Astrocyte (in vitro differentiated cells and primary cell): Measurements from ENCODE around the gene MRPL28. TPM values are rescaled to one million over a fixed set of nuclear protein-coding genes. Genes with fewer than 3 reads are reported as not detected.

ENCODE experiments used
- DNase-seq: peaks from one replicate; pipeline ENCODE4 v3.0.0-alpha.2; 2010; ENCODE audit warnings: low read depth
- FAIRE-seq: peaks from 2 replicates; lab custom pipeline; 2011; peaks lifted over from hg19 to GRCh38; lab: Jason Lieb, UNC
- H2AFZ ChIP-seq: 2 replicates; pipeline ENCODE4 v1.6.0; 2012; ENCODE audit warnings: low read depth, low read length, inconsistent platforms
- H3K27ac ChIP-seq: 2 replicates; pipeline ENCODE4 v1.5.1; 2011; ENCODE audit warnings: low read depth, low read length, inconsistent platforms
- H3K27me3 ChIP-seq: 2 replicates; pipeline ENCODE4 v1.6.0; 2011; ENCODE audit warnings: low read length, inconsistent platforms; ENCODE audit not compliant: insufficient read depth
- H3K36me3 ChIP-seq: 2 replicates; pipeline ENCODE4 v1.5.1; 2011; ENCODE audit warnings: low read length, inconsistent platforms; ENCODE audit not compliant: insufficient read depth
- H3K4me1 ChIP-seq: 2 replicates; pipeline ENCODE4 v1.5.1; 2011; ENCODE audit warnings: low read length, inconsistent platforms; ENCODE audit not compliant: insufficient read depth
- H3K4me2 ChIP-seq: 2 replicates; pipeline ENCODE4 v1.6.0; 2012; ENCODE audit warnings: low read length, inconsistent platforms
- H3K4me3 ChIP-seq: 2 replicates; pipeline ENCODE4 v1.5.1; 2011; ENCODE audit warnings: low read depth, mild to moderate bottlenecking, low read length, inconsistent platforms; ENCODE audit not compliant: insufficient read depth
- H3K79me2 ChIP-seq: 2 replicates; pipeline ENCODE4 v1.6.0; 2012; ENCODE audit warnings: mild to moderate bottlenecking, low read length, inconsistent platforms; ENCODE audit not compliant: insufficient read depth
- H3K9ac ChIP-seq: 2 replicates; pipeline ENCODE4 v1.6.0; 2012; ENCODE audit warnings: mild to moderate bottlenecking, low read length, inconsistent platforms
- H3K9me3 ChIP-seq: 2 replicates; pipeline ENCODE4 v1.5.1; 2012; ENCODE audit warnings: low read depth, mild to moderate bottlenecking, low read length, inconsistent platforms; ENCODE audit not compliant: insufficient read depth
- H4K20me1 ChIP-seq: 2 replicates; pipeline ENCODE4 v1.6.0; 2012; ENCODE audit warnings: low read length, inconsistent platforms; ENCODE audit not compliant: insufficient read depth
- H3K27ac Mint-ChIP-seq: one replicate; pipeline ENCODE4 v1.8.0; 2021; ENCODE audit warnings: mild to moderate bottlenecking, mixed read lengths; ENCODE audit not compliant: unreplicated experiment
- H3K27me3 Mint-ChIP-seq: one replicate; pipeline ENCODE4 v1.8.0; 2021; ENCODE audit warnings: low read depth, mixed read lengths; ENCODE audit not compliant: unreplicated experiment
- H3K36me3 Mint-ChIP-seq: one replicate; pipeline ENCODE4 v1.8.0; 2021; ENCODE audit warnings: low read depth, mixed read lengths; ENCODE audit not compliant: unreplicated experiment
- H3K4me1 Mint-ChIP-seq: one replicate; pipeline ENCODE4 v1.8.0; 2021; ENCODE audit warnings: low read depth, mixed read lengths; ENCODE audit not compliant: unreplicated experiment
- H3K4me3 Mint-ChIP-seq: one replicate; pipeline ENCODE4 v1.8.0; 2021; ENCODE audit warnings: mild to moderate bottlenecking, moderate library complexity, mixed read lengths; ENCODE audit not compliant: unreplicated experiment
- H3K9me3 Mint-ChIP-seq: one replicate; pipeline ENCODE4 v1.8.0; 2021; ENCODE audit warnings: mild to moderate bottlenecking, mixed read lengths; ENCODE audit not compliant: unreplicated experiment
- EZH2 ChIP-seq: IDR thresholded peaks from 2 replicates; pipeline ENCODE4 v1.6.1; 2012; ENCODE audit warnings: mild to moderate bottlenecking, low read length, inconsistent platforms; ENCODE audit not compliant: insufficient read depth
- total RNA-seq: library from RNA; stranded (reverse); gene quantifications from 2 replicates; pipeline ENCODE4 v1.2.1, GENCODE V29; 2021
- TF ChIP-seq, protein P1 (sequence below): IDR thresholded peaks from 2 replicates; pipeline ENCODE4 v1.5.1; 2011; ENCODE audit warnings: low read depth, mild to moderate bottlenecking, inconsistent platforms, low read length, moderate library complexity; ENCODE audit not compliant: insufficient read depth

The MRPL28 gene
- total RNA-seq, 1 donor from 2014 or later: 95.8 TPM

GRCh38 chr16:371515-372301 is 1.4 kb upstream of the MRPL28 start:
- Histone ChIP-seq H3K9ac (no peak overlapping the region), H3K79me2 (no peaks in the 10 kb centered on the region), H3K4me3 (no peak overlapping the region), H3K9me3 (no peaks in the 10 kb centered on the region), H2AFZ (no peak overlapping the region), H3K4me2 (no peak overlapping the region), H3K27me3 (no peaks in the 10 kb centered on the region), H3K4me1 (peaks cover 8% of the 10 kb centered on the region), H3K27ac (no peak overlapping the region), H4K20me1 (peaks cover 11% of the 10 kb centered on the region), H3K36me3 (no peaks in the 10 kb centered on the region)
- Mint-ChIP-seq H3K9me3 (no peaks in the 10 kb centered on the region), H3K27ac (no peak overlapping the region), H3K4me1 (peaks cover 9% of the 10 kb centered on the region), H3K4me3 (no peak overlapping the region), H3K36me3 (peaks cover 2% of the 10 kb centered on the region), H3K27me3 (no peaks in the 10 kb centered on the region)
- no peak for DNase-seq
- no peak for FAIRE-seq
- TF ChIP-seq, protein P1, sequence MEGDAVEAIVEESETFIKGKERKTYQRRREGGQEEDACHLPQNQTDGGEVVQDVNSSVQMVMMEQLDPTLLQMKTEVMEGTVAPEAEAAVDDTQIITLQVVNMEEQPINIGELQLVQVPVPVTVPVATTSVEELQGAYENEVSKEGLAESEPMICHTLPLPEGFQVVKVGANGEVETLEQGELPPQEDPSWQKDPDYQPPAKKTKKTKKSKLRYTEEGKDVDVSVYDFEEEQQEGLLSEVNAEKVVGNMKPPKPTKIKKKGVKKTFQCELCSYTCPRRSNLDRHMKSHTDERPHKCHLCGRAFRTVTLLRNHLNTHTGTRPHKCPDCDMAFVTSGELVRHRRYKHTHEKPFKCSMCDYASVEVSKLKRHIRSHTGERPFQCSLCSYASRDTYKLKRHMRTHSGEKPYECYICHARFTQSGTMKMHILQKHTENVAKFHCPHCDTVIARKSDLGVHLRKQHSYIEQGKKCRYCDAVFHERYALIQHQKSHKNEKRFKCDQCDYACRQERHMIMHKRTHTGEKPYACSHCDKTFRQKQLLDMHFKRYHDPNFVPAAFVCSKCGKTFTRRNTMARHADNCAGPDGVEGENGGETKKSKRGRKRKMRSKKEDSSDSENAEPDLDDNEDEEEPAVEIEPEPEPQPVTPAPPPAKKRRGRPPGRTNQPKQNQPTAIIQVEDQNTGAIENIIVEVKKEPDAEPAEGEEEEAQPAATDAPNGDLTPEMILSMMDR: no peak
- TF ChIP-seq EZH2: no peak

DNA sequence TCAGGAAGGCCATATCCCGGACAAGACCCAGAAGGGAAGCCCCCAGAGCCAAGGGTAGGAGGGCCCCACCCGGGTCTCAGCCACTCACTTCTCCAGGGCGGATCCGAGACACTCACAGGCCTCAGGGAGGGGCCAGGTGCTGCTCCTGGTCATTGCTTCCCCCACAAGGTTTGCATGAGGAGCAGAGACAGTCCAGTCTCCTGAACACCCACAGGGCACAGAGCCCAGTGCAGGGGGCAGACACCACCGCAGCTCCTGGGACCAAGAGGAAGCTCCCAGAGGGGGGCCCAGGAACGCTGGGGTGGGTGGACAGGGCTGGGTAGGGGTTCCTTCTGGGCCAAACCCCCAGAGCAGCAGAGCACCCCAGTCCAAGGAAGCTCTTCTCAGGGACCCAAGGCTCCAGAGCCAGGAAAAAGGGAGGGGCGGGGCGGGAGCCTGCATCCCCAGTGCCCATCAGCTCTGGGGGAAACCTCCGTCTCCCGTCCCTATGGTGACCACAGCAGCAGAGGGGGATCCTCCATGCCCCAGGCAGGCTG is 709 bp upstream of the MRPL28 start:
- H3K9me3 ChIP-seq: no peaks in the 10 kb centered on the region
- no peaks in the 10 kb centered on the region for H3K79me2 ChIP-seq
- FAIRE-seq (no peak), DNase-seq (no peak)
- Mint-ChIP-seq H3K4me3 (peak overlapping the region; percentile 88), H3K9me3 (no peaks in the 10 kb centered on the region), H3K36me3 (peaks cover 2% of the 10 kb centered on the region), H3K27me3 (no peaks in the 10 kb centered on the region), H3K27ac (peak overlapping the region; percentile 95), H3K4me1 (peaks cover 9% of the 10 kb centered on the region)
- H4K20me1 ChIP-seq: peaks cover 11% of the 10 kb centered on the region
- H3K27ac ChIP-seq: no peak overlapping the region
- H3K4me2 ChIP-seq: peak overlapping the region; percentile 39
- no peaks in the 10 kb centered on the region for H3K36me3 ChIP-seq
- no peaks in the 10 kb centered on the region for H3K27me3 ChIP-seq
- H2AFZ ChIP-seq: no peak overlapping the region
- H3K4me3 ChIP-seq: no peak overlapping the region
- no peak overlapping the region for H3K9ac ChIP-seq
- no peak for TF ChIP-seq EZH2
- TF ChIP-seq, protein P1: no peak
- peaks cover 8% of the 10 kb centered on the region for H3K4me1 ChIP-seq
